ENCODE measurements around the gene FAM53B.

GRCh38 chr10:124748166-124748565 lies 4.0 kb upstream of the FAM53B start:
- TF ChIP-seq ZBTB1 (tag by site-specific recombination; IDR thresholded peaks at IDR 0.05) (no peak), CTCF (tag by site-specific recombination; IDR thresholded peaks at IDR 0.05) (no peak), PBX3 (CRISPR knock-in tag; IDR thresholded peaks at IDR 0.05) (no peak)
